HG03060 (cell line): ENCODE measurements around the gene SSMEM1.
"Not testable (repeated sequence)": the region's sequence is repeated elsewhere in the genome, so short reads cannot be mapped to it uniquely, and the experiment has no call there.

ENCODE experiments used
- ATAC-seq: cut with Tn5 transposase; IDR thresholded peaks from one replicate; pipeline ENCODE4 v1.9.1; 2021; ENCODE audit warnings: low read depth, moderate number of reproducible peaks; ENCODE audit not compliant: unreplicated experiment

The SSMEM1 gene

DNA sequence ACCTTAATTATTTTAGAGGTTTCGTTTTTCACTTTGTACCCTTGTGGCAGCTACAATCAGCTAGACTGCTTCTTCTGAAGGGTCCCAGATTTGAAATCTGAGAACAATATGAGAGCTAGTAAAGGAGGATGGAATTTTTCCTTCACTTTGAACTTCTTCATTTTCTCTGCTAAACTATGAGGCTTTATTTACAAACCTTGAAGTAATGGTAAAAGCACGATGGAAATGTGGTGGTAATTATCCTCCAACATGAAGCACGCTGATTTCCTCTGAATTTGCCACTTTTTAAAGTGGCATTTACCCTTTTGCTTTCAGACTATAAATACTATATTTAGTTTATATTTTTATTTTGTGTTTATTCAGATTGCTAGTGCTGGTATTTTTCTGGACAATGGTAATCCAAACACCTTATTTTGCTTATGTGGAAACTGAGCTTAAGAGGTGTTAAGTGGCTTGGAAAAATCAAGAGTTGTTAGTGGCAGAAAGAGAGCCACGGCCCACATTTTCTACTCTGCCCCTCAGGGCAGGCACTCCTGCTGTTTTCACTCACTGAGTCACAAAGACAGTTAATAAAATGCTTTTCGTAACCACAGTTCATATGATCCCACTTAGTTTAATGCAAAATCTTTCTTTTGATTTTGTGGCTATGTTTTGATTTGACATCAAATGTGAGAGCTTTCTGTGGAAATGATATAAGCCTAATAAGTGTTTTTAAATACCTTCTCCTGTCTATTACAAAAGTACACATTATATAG lies 2.7 kb downstream of the SSMEM1 start:
- no peak for ATAC-seq

DNA sequence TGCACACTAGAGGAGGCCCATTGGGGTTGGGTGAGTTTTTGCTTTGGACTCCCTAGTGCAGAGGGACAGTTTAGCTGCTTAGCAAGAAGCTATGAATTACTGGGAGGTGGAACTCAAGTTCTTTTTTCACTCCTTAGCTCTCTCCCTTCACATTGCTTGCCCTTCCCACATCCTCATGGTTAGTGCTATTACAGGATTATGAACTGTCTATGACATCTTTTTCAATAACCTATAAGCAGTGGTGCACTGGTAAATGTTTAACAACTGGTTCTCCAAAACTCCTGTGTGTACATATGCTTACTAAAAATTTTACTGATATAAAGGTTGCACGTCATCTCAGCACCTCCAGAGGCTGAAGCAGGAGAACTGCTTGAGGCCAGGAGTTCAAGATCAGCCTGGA lies 6.2 kb downstream of the SSMEM1 start:
- ATAC-seq: no peak

DNA sequence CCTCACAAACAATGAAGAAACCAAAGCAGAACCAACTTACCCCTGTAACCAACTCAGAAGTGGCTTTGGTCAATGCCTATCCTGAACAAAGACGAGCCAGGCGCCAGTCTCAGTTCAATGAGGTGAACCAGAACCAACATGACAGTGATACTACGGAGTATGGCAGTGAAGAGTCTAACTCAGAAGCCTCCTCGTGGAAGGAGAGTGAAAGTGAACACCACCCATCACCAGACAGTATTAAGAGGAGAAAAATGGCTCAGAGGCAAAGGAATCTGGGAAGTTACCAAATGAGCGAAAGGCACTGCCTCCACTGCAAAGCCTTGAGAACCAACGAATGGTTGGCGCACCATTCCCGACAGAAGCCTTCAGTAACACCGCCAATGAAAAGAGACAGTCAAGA lies 8.4 kb downstream of the SSMEM1 start:
- ATAC-seq: no peak

DNA sequence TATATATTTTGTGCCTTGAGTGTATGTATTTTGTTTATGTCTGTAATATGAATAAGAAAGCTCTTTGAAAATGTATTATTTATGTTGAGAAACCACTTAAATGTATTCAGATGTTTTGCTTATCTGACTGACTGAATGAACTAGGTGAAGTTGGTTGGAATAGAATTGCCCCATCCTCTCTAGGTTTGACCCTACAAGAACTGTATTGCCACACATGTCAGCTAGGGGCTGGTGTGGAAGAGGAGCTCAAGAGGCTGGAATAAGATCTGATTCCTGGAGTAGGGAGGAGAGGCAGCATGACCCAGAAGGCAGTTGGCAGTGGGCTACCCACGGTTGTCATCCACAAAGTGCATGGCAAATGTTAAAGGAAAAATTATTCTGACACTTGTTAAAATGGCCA lies 9.1 kb downstream of the SSMEM1 start:
- no peak for ATAC-seq

DNA sequence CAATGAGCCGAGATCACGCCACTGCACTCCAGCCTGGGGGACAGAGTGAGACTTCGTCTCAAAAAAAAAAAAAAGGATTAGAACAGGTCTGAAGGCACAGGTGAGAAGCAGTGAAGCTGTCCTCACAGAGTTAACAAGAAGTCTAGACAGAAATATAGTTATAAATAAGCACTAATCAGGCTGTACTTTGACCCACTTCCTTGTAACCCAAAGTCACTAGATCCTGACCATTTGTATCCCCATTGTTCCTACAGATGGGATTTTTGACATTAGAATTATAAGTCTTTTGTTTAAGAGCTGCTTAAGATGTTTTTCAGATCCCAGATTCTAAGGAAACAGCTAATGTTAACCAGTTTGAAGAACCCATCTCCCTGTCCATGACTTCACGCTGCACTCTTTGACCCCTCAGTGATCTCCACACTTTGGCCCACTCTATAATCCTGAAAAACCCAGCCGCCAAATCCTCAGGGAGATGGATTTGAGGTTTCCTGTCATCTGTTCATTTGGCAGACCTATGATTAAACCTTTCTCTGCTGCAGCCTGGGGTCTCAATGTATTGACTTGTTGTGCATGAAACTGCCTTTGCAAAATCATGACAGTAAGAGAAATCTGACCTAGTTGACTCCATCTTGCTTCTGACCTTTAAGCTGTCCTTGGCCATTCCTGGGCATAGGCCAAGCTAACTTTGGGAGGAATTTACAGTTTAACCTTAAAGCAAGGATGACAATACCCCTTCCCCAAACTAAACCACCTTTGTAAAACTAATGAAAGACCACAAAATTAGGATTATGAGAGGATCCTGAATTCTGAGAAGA lies 11.4 kb downstream of the SSMEM1 start:
- ATAC-seq: no peak

DNA sequence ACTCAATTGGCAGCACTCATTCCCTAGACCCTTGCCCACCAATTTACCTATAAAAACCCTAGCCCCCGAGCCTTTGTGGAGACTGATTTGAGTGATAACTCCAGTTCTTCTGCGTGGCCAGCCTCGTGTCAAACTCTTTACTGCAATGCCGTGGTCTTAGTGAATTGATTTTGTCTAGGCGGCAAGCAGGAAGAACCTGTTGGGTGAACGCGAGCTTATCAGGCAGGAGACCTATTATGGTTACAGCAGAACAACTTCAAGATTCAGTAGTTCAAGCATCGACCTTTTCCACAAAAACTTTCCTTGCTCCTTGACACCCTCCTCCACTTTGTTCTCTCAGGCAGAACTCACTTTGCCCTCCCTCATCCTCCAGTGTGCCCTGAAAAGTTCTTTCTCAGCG lies 12.2 kb downstream of the SSMEM1 start:
- no peak for ATAC-seq

DNA sequence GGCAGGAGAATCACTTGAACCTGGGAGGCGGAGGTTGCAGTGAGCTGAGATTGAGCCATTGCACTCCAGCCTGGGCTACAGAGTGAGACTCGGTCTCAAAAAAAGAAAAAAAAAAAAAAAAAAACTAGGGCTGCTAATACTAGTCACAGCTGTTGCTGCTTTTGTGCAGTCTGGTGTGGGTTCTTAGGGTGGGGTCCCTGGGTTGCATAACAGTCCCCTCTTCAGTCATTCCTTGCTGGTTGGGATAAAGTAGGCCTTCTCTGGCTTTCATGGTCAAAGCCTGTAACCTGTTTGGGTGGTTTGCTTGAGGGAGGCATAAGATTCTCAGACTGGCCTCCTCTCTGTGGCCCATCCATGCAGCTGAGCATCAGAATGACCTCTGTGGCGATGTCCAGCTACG lies 14.1 kb downstream of the SSMEM1 start:
- ATAC-seq: no peak

DNA sequence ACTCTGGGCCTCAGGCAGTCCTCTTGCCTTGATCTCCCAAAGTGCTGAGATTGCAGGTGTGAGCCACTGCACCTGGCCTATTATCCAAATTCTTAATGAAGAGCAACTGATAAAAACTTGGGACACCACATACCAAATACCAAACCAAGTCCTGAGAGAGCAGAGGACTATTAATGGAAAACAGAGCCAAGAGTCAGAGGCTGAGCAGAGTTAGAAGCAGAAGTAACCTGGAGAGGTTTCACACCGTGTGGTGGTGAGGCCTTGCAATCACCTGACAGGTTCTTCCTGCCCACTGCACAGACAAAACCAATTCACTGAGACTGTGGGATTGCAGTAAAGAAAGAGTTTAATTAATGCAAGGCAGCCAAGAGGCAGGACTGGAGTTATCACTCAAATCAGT lies 16.0 kb downstream of the SSMEM1 start:
- no peak for ATAC-seq

DNA sequence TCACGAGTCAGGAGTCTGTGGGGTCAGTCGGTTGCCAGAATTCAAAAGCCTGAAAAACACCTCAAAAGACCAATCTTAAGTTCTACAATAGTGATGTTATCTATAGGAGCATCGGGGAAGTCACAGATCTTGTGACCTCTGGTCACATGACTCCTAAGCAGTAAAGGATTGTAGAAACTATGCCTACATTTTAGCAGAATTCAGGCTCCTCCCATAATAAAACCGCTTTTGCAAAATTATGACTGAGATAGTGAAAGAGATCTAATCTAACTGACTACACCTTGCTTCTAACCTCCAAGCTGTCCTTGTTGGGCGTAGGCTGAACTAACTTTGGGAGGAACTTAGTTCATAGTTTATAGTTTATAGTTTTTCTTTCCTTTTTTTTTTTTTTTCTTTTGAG lies 16.6 kb downstream of the SSMEM1 start:
- ATAC-seq: no peak

DNA sequence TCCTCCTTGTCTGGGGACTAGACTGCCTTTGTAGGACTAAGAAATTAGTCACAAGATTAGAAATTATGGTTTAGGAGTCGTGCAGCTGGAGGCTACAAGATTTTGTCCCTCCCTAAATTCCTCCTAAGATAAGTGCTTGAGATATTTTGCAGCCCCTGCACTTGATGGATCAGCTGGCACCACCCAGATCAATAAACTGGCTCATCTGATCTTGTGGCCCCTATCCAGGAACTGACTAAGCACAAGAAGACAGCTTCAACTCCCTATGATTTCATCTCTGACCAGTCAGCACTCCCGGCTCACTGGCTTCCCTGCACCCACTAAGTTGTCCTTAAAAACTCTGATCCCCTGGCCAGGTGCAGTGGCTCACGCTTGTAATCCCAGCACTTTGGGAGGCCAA lies 17.3 kb downstream of the SSMEM1 start:
- not testable (repeated sequence) for ATAC-seq

DNA sequence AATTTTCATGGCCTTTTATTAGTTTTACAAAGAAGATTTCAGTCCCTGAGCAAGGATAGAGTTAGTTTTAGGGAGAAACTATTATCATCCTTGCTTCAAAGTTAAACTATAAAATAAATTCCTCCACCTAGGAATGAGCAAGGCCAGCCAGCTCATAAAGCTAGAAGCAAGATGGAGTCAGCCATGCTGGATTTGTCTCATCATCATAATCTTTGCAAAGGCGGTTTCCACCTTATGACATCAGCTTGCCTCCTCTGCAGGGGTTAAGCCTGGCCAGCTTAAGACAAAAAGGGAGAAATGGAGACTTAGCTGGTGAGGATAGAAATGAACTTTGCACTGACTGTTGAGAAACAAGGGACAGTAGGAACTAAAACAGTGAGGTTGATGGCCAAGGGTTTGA lies 18.7 kb downstream of the SSMEM1 start:
- ATAC-seq: no peak

DNA sequence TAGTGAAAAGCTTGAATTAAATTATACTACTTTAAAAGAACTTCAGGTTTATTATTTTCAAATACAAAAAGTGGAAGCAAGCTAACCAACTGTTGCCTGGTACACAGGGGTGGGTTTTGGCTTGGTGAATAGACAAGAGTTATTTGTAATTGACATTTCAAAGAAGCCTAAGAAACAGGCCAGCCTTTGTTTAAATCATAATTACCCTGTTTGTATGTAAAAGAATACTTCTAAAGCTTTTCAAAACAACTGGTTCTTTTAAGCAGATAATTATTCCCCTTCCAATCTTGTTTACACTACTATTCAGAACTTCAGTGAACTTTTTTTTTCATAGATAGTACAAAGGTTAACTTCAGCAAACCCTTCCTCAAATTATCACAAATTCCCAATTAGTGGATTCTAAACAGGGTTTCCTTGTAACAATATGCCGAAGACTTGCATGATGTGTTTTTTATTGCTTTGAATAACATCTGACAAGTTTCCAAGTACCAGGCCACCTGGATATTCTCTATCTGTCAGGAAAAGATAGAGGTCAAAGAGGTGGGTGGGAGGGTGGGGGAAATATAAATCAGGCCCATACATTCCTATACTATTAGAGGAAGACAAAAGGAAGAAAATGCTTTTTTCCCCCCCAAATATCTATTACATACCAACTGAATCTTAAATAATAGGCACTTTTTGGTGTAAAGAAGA lies 20.4 kb downstream of the SSMEM1 start:
- no peak for ATAC-seq

DNA sequence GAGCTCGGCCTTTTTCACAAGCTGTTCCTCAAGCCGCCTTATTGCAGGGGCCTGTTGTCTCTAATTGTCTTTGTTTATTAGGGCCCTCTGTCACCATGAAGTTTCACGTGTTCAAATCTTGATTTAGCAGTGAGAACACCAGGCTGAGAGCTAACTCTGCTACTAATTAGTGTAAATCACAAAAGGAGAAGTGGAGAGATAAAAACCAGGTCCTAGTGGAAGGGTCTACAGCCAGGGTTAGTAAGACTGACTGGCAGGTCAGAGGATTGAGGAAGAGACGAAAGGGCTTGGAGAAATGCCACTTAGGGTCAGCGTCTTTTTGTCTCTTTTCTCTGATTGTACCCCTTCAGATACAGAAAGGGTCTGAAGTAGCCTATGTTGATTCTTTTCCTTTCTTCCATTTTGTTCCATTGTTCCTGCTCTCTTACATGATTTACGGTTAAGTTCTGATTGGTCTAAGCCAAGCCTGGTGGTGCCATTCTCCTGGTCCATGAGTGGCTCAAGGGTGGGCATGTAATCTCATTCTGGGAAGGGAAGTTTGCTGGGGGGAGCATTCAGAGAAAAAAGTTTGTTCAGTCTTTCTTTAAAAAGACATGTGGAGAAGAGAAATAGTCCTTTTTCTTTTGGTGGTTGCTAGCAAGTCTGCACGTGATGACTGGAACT lies 21.3 kb downstream of the SSMEM1 start:
- no peak for ATAC-seq

DNA sequence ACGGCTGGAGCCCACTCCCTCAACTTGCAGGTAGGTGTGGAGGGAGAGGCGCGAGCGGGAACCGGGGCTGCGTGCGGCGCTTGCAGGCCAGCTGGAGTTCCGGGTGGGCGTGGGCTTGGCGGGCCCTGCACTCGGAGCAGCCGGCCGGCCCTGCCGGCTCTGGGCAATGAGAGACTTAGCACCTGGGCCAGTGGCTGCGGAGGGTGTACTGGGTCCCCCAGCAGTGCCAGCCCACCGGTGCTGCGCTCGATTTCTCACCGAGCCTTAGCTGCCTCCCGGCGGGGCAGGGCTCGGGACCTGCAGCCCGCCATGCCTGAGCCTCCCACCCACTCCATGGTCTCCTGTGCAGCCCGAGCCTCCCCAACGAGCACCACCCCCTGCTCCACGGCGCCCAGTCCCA lies 22.3 kb downstream of the SSMEM1 start:
- not testable (repeated sequence) for ATAC-seq

DNA sequence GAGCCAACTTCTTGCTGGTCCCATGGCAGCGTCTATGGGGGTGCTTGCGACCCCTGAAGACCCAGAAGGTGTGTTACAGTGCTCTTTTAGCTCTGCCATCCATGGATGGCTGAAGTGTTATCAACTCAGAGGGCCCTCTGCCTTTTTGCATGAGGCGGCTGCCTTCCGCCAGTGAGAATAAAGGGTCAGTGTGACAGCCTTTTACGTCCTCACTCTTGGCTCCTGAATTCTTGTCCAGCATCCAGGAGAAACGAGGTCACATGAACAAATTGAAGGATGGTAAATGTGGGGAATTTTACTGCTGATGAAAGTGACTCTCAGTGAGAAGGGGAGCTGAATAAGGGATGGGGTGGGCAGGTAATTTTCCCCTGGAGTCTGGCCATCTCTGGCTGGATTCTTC lies 24.1 kb downstream of the SSMEM1 start:
- no peak for ATAC-seq

DNA sequence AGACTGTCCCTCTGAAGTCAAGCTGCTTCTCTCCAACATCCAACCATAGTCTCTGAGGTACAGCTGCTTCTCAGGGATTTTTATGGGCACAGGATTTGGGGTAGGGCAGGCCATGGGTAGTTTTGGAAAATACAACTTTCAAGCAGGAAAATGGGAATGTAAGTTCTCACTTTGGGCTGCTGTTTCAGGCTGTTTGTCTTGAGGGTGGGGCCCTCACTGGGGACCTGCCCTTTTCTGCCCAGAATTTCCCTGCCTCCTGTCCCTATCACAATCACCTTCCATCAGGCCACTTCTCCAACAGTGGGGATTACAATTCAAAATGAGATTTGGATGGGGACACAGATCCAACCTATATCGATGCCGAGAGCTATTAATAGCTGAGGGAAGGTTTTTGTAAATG lies 24.5 kb downstream of the SSMEM1 start:
- ATAC-seq: no peak

DNA sequence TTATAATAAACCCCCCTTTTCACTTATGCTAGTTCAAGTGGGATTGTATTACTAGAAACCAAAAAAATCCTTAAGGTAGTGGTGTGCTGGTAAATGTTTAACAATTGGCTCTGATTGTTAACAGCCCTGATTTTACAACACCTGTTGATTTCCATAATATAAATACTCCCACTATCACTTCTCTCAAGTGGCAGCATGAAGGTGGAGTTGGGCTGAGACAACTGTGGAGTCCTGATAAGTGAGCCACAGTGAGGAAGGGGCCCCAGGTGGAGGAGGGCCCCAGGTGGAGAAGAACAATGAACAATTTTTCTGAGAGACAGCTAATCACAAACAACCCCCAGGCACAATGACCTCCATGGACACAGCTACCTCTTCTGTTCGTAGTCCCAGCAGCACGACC lies 26.4 kb downstream of the SSMEM1 start:
- no peak for ATAC-seq

DNA sequence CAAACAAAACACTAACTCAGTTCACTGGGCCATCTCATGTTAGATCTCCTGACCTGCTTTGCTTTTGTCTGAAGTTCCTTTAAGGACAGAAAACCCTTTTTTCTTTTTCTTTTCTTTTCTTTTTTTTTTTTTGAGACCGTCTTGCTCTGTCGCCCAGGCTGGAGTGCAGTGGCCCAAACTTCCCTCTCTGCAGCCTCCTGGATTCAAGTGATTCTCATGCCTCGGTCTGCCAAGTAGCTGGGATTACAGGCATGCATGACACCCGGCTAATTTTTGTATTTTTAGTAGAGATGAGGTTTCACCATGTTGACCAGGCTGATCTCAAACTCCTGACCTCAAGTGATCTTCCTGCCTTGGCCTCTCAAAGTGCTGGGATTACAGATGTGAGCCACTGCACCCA lies 28.7 kb downstream of the SSMEM1 start:
- ATAC-seq: not testable (repeated sequence)

DNA sequence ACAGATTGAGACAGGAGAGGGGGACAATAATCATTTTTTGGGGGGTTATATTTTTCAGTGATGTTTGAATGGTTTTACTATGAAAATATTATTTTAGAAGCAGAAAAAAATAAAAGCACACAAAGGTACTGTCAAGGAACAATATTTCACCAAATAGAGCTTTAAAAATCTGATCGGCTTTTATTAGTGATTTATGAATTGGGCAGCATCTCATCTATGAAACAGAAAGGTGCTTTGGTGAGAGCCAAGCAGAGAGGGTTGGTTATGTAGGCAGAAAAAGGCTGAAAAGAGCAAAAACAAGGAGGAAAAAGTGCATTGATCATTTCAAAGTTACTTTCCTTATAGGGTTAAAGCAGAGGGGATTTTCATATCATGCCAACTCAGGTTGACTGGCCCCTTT lies 32.6 kb downstream of the SSMEM1 start:
- no peak for ATAC-seq

DNA sequence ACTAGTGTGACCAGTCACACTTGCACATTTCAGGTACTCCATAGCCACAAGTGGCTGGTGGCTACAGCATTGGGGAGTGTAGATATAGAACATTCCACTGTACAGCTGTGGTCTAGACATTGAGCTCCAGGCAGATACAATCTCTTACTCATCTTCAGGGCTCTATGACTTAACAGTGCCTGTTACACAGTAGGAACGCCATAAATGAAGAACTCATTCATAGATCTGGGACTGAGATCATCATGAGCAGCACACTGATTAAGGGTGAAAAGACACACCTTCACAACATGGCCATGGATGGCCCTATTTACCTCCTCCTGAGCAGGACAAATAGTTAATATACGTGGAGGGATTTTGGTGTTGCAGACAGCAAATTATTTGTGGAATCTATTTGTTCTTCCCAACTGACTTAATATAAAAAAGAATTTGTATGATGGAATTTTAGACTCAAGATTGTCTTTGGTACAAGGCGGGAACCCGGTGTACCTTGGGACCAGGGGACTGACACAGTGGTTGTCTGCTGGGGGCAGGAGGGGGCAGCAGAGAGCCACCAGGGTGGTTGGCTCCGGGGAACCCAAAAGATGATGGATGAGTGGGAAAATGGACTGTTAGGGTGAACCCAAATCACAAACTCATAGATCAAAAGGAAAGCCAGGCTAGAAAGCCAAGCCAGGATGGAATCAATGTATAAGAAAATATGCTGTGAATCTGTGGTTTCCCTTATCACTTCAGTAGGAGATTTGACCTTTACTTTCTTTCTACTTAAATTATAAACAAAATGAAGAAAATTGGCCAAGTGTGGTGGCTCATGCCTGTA lies 34.7 kb downstream of the SSMEM1 start:
- ATAC-seq: peak; percentile 42
